GM12878 (cell line): ENCODE results near the gene PRR5. TPM values are rescaled to one million over a fixed set of nuclear protein-coding genes. Genes with fewer than 3 reads are reported as not detected.

Experiments used
- ATAC-seq: fragments of 200-7000 bp; cut with Tn5 transposase; 3 replicates; pipeline ENCODE4 v1.9.1; 2020; ENCODE audit warnings: mild to moderate bottlenecking, moderate library complexity
- BruUV-seq: library from RNA; stranded (reverse); fragments of 400-500 nt; replicated peaks from 2 replicates; lab custom pipeline; 2021; lab: Mats Ljungman, UMichigan
- CTCF ChIA-PET: fragments of 300-600 bp; sonication (Branson Sonifier 250); formaldehyde crosslinking; extraction: SDS; loops from one replicate; lab custom pipeline; 2021; ENCODE audit warnings: inconsistent platforms; lab: Yijun Ruan, JAX
- POLR2A ChIA-PET: fragments of 350-600 bp; formaldehyde crosslinking; extraction: SDS; loops from one replicate; lab custom pipeline; 2021; ENCODE audit warnings: inconsistent platforms; lab: Charles Lee
- RAD21 ChIA-PET: fragments of 300-600 bp; sonication (Branson Sonifier 250); formaldehyde crosslinking; loops from one replicate; lab custom pipeline; 2023; ENCODE audit warnings: antibody characterized with exemption; ENCODE audit not compliant: unreplicated experiment; lab: Charles Lee
- SMC1A ChIA-PET: fragments of 300-600 bp; sonication (Branson Sonifier 250); formaldehyde crosslinking; loops from one replicate; lab custom pipeline; 2023; ENCODE audit not compliant: unreplicated experiment, uncharacterized antibody; lab: Charles Lee
- DNase-seq: peaks from one replicate; pipeline ENCODE4 v3.0.0-alpha.2; 2011; ENCODE audit warnings: low read depth, low spot score
- FAIRE-seq: peaks from 3 replicates; lab custom pipeline; 2011; peaks lifted over from hg19 to GRCh38; lab: Jason Lieb, UNC
- H2AFZ ChIP-seq: 2 replicates; pipeline ENCODE4 v1.6.0; 2011; ENCODE audit warnings: low read depth, low read length, control low read depth; ENCODE audit not compliant: control insufficient read depth
- H3K27ac ChIP-seq: 2 replicates; pipeline ENCODE4 v1.5.1; 2011; ENCODE audit warnings: control low read depth; ENCODE audit not compliant: control insufficient read depth, insufficient read depth
- H3K27me3 ChIP-seq, 2 experiments: replicated peaks in 1 of 2; 2 replicates each; pipeline versions ENCODE4 v1.6.0 to v1.6.1; 2011; ENCODE audit warnings: low read length in 1 of 2; ENCODE audit not compliant: control insufficient read depth in 2 of 2, insufficient read depth in 2 of 2
- H3K36me3 ChIP-seq, 2 experiments: 2 replicates each; pipeline ENCODE4 v1.5.1; 2011; ENCODE audit warnings: low read length in 1 of 2; ENCODE audit not compliant: control insufficient read depth in 2 of 2, insufficient read depth in 2 of 2
- H3K4me1 ChIP-seq: 2 replicates; pipeline ENCODE4 v1.6.1; 2011; ENCODE audit warnings: mild to moderate bottlenecking, low read length, moderate library complexity, mixed read lengths; ENCODE audit not compliant: control insufficient read depth, insufficient read depth
- H3K4me2 ChIP-seq: 2 replicates; pipeline ENCODE4 v1.6.0; 2011; ENCODE audit warnings: control low read depth; ENCODE audit not compliant: control insufficient read depth, insufficient read depth
- H3K4me3 ChIP-seq: fragments of 200-600 bp; sonication (generic); 2 replicates; pipeline ENCODE4 v1.5.1; 2016
- H3K79me2 ChIP-seq: 2 replicates; pipeline ENCODE4 v1.6.0; 2011; ENCODE audit warnings: low read length; ENCODE audit not compliant: control insufficient read depth, insufficient read depth
- H3K9ac ChIP-seq: 2 replicates; pipeline ENCODE4 v1.8.0; 2011; ENCODE audit warnings: low read length, control low read depth, mixed read lengths; ENCODE audit not compliant: control insufficient read depth, insufficient read depth
- H3K9me3 ChIP-seq: replicated peaks from 3 replicates; pipeline ENCODE4 v1.5.1; 2011; ENCODE audit warnings: mild to moderate bottlenecking, low read length; ENCODE audit not compliant: control insufficient read depth, insufficient read depth
- H4K20me1 ChIP-seq: 2 replicates; pipeline ENCODE4 v1.6.0; 2011; ENCODE audit not compliant: control insufficient read depth, insufficient read depth
- CEBPB ChIP-seq, 2 experiments: fragments of 150-350 bp in 1 of 2; IDR thresholded peaks; 2 replicates each; pipeline ENCODE4 v1.6.1; 2012 to 2014; ENCODE audit warnings: low read depth in 2 of 2, low read length in 2 of 2, borderline replicate concordance in 1 of 2, inconsistent platforms in 1 of 2
- CREM ChIP-seq: IDR thresholded peaks from 2 replicates; pipeline ENCODE4 v1.6.1; 2014; ENCODE audit warnings: antibody characterized with exemption, low read depth
- EGR1 ChIP-seq, 2 experiments: IDR thresholded peaks; 1 replicate in 1 of 2; 2 replicates in 1 of 2; pipeline ENCODE4 v1.6.1; 2011 to 2012; ENCODE audit warnings: low read depth in 2 of 2, low read length in 2 of 2, borderline replicate concordance in 1 of 2, mild to moderate bottlenecking in 1 of 2, moderate library complexity in 1 of 2
- ESRRA ChIP-seq: IDR thresholded peaks from 2 replicates; pipeline ENCODE4 v1.6.1; 2012; ENCODE audit warnings: mild to moderate bottlenecking, low read length, improper control_type of control experiment
- GABPA ChIP-seq: IDR thresholded peaks from 2 replicates; pipeline ENCODE4 v1.6.1; 2014; ENCODE audit warnings: antibody characterized with exemption, low read depth, mild to moderate bottlenecking, inconsistent platforms
- HCFC1 ChIP-seq: fragments of 150-350 bp; IDR thresholded peaks from 2 replicates; pipeline ENCODE4 v1.6.1; 2014; ENCODE audit warnings: low read length
- SMAD5 ChIP-seq: IDR thresholded peaks from 2 replicates; pipeline ENCODE4 v1.6.1; 2016; ENCODE audit warnings: antibody characterized with exemption, low read depth
- SREBF1 ChIP-seq: IDR thresholded peaks from 2 replicates; pipeline ENCODE4 v1.6.1; 2012; ENCODE audit warnings: mild to moderate bottlenecking, low read length
- WGBS: methylation state at CpG from one replicate; pipeline ENCODE4 v1.1.6; 2016; ENCODE audit warnings: low lambda C conversion rate; ENCODE audit not compliant: insufficient replicate concordance, insufficient coverage; ENCODE audit errors: missing lambda C conversion rate; 5-methylcytosine and 5-hydroxymethylcytosine counted together
- in situ Hi-C: fragments of 300-500 bp; cut with MboI; formaldehyde crosslinking; loops from 9 replicates; pipeline ENCODE4 v1.14.3; 2018; ENCODE audit warnings: mixed read lengths
- intact Hi-C: fragments of 100-400 bp; cut with micrococcal nuclease; formaldehyde crosslinking; loops from one replicate; pipeline ENCODE4 v1.14.2; 2022; ENCODE audit not compliant: unreplicated experiment
- polyA plus RNA-seq, 11 experiments: library from polyadenylated mRNA; depleted of rRNA in 4 of 11; unstranded in 6 of 11; stranded (reverse) in 5 of 11; fragments of >200 nt; fragmentation: Nextera tagmentation in 4 of 11; fragmentation: Illumina TruSeq in 1 of 11; extraction: Ambion mirVana in 4 of 11; extraction: Trizol in 1 of 11; gene quantifications; 1 replicate in 1 of 11; 2 replicates in 10 of 11; pipeline versions ENCODE4 v1.2.1 to v1.2.3, GENCODE V29; 2011 to 2016; ENCODE audit warnings: inconsistent platforms in 2 of 11, missing spikeins in 2 of 11, low read depth in 1 of 11
- total RNA-seq, 4 experiments: library from RNA; depleted of rRNA in 3 of 4; stranded (reverse); fragments of >200 nt in 3 of 4; fragmentation: Illumina TruSeq in 1 of 4; extraction: Trizol in 1 of 4; gene quantifications; 2 replicates each; pipeline versions ENCODE4 v1.2.1 to v1.2.3, GENCODE V29; 2013 to 2021
- TF ChIP-seq, protein P1 (sequence below): IDR thresholded peaks from 2 replicates; pipeline ENCODE4 v1.6.1; 2012; ENCODE audit warnings: low read depth, low read length, improper control_type of control experiment
- TF ChIP-seq, protein P2 (sequence below): fragments of 450-650 bp; IDR thresholded peaks from 2 replicates; pipeline ENCODE4 v1.6.1; 2017; ENCODE audit warnings: mild to moderate bottlenecking, low read depth, inconsistent platforms; ENCODE audit not compliant: poor library complexity, severe bottlenecking

The PRR5 gene
- total and polyA plus RNA-seq, 10 of the 15 experiments (the other 5 are each of a cell fraction or from before 2014, with no cell fraction given) = 0.03 to 9.4 (median 1.5) TPM

DNA sequence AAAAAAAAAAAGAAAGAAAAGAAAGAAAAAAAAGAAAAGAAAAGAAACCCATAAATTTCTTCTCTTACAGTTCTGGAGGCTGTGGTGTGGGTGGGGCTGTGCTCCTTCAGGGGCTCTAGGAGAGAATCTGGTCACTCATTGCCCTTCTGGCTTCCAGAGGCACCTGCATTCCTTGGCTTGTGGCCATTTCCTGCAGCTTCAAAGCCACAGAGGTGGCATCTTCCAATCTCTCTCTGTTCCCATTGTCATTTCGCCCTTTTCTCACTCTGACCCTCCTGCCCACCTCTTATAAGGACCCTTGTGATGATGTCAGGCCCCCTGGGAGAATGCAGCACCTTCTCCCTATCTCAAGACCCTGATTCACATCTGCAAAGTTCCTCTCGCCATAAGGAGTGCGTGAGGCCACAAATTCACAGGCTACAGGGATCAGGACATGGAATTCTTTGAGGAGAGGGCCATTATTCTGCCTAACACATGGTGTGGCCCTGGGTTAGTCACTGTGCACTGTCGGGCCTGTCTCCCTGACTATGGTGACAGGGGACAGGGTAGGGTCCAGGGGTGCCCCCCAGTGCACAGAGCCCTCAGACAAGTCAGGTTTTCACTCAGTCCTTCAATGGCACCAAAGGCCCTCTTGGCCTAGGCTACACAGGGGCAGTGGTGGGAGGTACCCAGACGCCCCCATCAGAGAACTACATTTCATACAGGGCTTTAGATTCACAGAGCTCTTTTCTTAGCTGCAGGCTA is 38.6 kb upstream of the PRR5 start:
- SMC1A ChIA-PET = interaction anchor here (1.2 to 2.3 kb wide), 2 partner anchors 8 to 20 kb away, joined by 3 to 8 read pairs; no protein-coding TSS in a partner anchor
- BruUV-seq = no TSS peak
- RAD21 ChIA-PET = interaction anchor here (0.7 to 1.2 kb wide), 2 partner anchors 20 to 1342 kb away, joined by 3 to 9 read pairs; no protein-coding TSS in a partner anchor
- no peak overlapping the region for H3K4me2 ChIP-seq
- H3K36me3 ChIP-seq = no peaks in the 10 kb centered on the region
- ATAC-seq (no peak), DNase-seq (no peak), FAIRE-seq (no peak)
- POLR2A ChIA-PET = no interaction called here
- CTCF ChIA-PET = interaction anchor here (0.5 to 2.0 kb wide), 5 partner anchors 9 to 93 kb away, joined by 3 to 13 read pairs (median 4); no protein-coding TSS in a partner anchor
- no peak overlapping the region for H2AFZ ChIP-seq
- in situ Hi-C loops (no loop called here), intact Hi-C loops (no loop called here)
- no peak overlapping the region for H3K4me3 ChIP-seq
- H3K27me3 ChIP-seq = peaks cover 0 to 4% of the 10 kb centered on the region in 2 experiments; a peak in 3 of 4 replicates
- H3K27ac ChIP-seq = no peak overlapping the region
- H3K79me2 ChIP-seq = no peaks in the 10 kb centered on the region
- no peaks in the 10 kb centered on the region; the same call in 2 of the 3 replicates for H3K9me3 ChIP-seq
- 15% methylated on average over 5 of the region's 5 CpGs for WGBS
- H4K20me1 ChIP-seq = no peaks in the 10 kb centered on the region
- peaks cover 5% of the 10 kb centered on the region; the same call in 1 of the 2 replicates for H3K4me1 ChIP-seq
- no peak for TF ChIP-seq HCFC1
- no peak overlapping the region for H3K9ac ChIP-seq

DNA sequence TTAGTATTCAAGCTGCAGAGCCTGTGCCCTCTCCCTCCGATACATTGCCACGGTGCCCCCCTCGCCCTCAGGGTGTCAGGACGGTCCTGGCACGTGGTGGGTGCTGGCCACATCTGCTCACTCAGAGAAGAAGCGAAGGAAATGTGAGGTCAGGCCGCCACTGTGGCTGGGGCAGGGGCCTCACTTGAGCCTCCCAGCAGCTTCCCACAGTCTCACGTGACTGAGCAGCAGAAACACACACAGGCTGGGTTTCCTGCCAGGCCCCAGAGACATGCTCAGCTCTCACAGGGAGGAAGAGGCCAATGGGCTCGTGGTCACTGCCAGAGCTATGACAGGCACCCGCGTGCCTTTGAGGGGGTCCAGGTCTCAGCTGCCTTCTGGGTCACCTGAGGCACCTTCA is 37.9 kb upstream of the PRR5 start:
- CTCF ChIA-PET = interaction anchor here (0.5 to 2.0 kb wide), 7 partner anchors 10 to 582 kb away, joined by 3 to 13 read pairs (median 4); no protein-coding TSS in a partner anchor
- in situ Hi-C loops = no loop called here
- intact Hi-C loops = no loop called here
- no peak for DNase-seq
- SMC1A ChIA-PET = interaction anchor here (1.2 to 2.3 kb wide), 2 partner anchors 8 to 20 kb away, joined by 3 to 8 read pairs; no protein-coding TSS in a partner anchor
- H3K4me1 ChIP-seq = peaks cover 5% of the 10 kb centered on the region; the same call in 1 of the 2 replicates
- WGBS = 17% methylated on average over 11 of the region's 11 CpGs
- BruUV-seq = no TSS peak
- no peaks in the 10 kb centered on the region for H4K20me1 ChIP-seq
- RAD21 ChIA-PET = interaction anchor here (1.2 kb wide), 1 partner anchor 19 kb away, joined by 9 read pairs; no protein-coding TSS in a partner anchor
- peaks cover 0 to 4% of the 10 kb centered on the region in 2 experiments; a peak in 3 of 4 replicates for H3K27me3 ChIP-seq
- no peak for FAIRE-seq
- H2AFZ ChIP-seq = 0 out of 2 replicates have a peak overlapping the region, but pooled peaks have one; percentile 11
- H3K36me3 ChIP-seq = no peaks in the 10 kb centered on the region
- H3K27ac ChIP-seq = no peak overlapping the region
- ATAC-seq = peak; percentile 85
- POLR2A ChIA-PET = no interaction called here
- no peak overlapping the region for H3K4me2 ChIP-seq
- no peaks in the 10 kb centered on the region; the same call in 2 of the 3 replicates for H3K9me3 ChIP-seq
- H3K4me3 ChIP-seq = no peak overlapping the region
- no peaks in the 10 kb centered on the region for H3K79me2 ChIP-seq
- no peak overlapping the region for H3K9ac ChIP-seq
- TF ChIP-seq EGR1 (IDR thresholded peaks at IDR 0.05; ENCODE audit: borderline replicate concordance in 1 of 2, low read depth in 2 of 2, low read length in 2 of 2) (no peak), SMAD5 (no peak), CEBPB (IDR thresholded peaks at IDR 0.05; ENCODE audit: borderline replicate concordance in 1 of 2, low read depth in 2 of 2, low read length in 2 of 2) (no peak), SREBF1 (no peak), CREM (no peak), GABPA (no peak), ESRRA (no peak)
- TF ChIP-seq, protein P1, sequence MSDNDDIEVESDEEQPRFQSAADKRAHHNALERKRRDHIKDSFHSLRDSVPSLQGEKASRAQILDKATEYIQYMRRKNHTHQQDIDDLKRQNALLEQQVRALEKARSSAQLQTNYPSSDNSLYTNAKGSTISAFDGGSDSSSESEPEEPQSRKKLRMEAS = 0 out of 2 replicates have a peak, but pooled peaks have one; percentile 23
- TF ChIP-seq, protein P2, sequence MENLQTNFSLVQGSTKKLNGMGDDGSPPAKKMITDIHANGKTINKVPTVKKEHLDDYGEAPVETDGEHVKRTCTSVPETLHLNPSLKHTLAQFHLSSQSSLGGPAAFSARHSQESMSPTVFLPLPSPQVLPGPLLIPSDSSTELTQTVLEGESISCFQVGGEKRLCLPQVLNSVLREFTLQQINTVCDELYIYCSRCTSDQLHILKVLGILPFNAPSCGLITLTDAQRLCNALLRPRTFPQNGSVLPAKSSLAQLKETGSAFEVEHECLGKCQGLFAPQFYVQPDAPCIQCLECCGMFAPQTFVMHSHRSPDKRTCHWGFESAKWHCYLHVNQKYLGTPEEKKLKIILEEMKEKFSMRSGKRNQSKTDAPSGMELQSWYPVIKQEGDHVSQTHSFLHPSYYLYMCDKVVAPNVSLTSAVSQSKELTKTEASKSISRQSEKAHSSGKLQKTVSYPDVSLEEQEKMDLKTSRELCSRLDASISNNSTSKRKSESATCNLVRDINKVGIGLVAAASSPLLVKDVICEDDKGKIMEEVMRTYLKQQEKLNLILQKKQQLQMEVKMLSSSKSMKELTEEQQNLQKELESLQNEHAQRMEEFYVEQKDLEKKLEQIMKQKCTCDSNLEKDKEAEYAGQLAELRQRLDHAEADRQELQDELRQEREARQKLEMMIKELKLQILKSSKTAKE = no peak
